ENCODE data around the gene DLX4. TPM values are rescaled to one million over a fixed set of nuclear protein-coding genes. Genes with fewer than 3 reads are reported as not detected.

The DLX4 gene
- total and polyA plus RNA-seq, 2 donors (not counting 3 experiments of a cell fraction or from before 2014, with no cell fraction given): not detected

- DNase-seq (ENCODE audit: low read depth, low spot score): no peak
- Histone ChIP-seq H4K20me1 (replicated peaks; ENCODE audit: control insufficient read depth, extremely low read depth, insufficient read depth, low read length) (no peaks in the 10 kb centered on the region), H2AFZ (ENCODE audit: low read depth, low read length) (no peak overlapping the region), H3K9ac (replicated peaks; ENCODE audit: extremely low read depth, insufficient read depth, low read length) (no peak overlapping the region), H3K4me2 (ENCODE audit: insufficient read depth, low read length) (no peak overlapping the region), H3K9me1 (replicated peaks; ENCODE audit: control insufficient read depth, extremely low read depth, insufficient read depth, low read length) (no peaks in the 10 kb centered on the region), H3K4me1 (ENCODE audit: control insufficient read depth, extremely low read depth, insufficient read depth, low read length) (no peaks in the 10 kb centered on the region), H3K36me3 (ENCODE audit: control insufficient read depth in 2 of 2, extremely low read depth in 1 of 2, insufficient read depth in 2 of 2, low read length in 2 of 2) (no peaks in the 10 kb centered on the region), H3K27ac (ENCODE audit: insufficient read depth, low read depth, low read length) (no peak overlapping the region), H3K79me2 (ENCODE audit: control insufficient read depth, insufficient read depth, low read length) (no peaks in the 10 kb centered on the region), H3K27me3 (ENCODE audit: control insufficient read depth in 2 of 2, insufficient read depth in 2 of 2, low read length in 2 of 2) (peaks cover 11 to 30% of the 10 kb centered on the region in 2 experiments), H3K9me3 (replicated peaks; ENCODE audit: control insufficient read depth, insufficient read depth, low read length) (no peaks in the 10 kb centered on the region), H3K4me3 (replicated peaks in 1 of 3; ENCODE audit: insufficient read depth in 1 of 3, low read depth in 1 of 3, low read length in 3 of 3) (no peak overlapping the region)
- dilution Hi-C loops (cut with MboI; ENCODE audit: extremely low pct_ligation_motif_present, low sequenced_read_pairs) (no loop called here), intact Hi-C loops (cut with micrococcal nuclease) (no loop called here)
- FAIRE-seq: no peak
- TF ChIP-seq FOS (IDR thresholded peaks at IDR 0.05; ENCODE audit: borderline replicate concordance, insufficient read depth, low read length) (no peak), MYC (IDR thresholded peaks at IDR 0.05; ENCODE audit: low read depth, low read length) (no peak), CTCF (IDR thresholded peaks at IDR 0.05; ENCODE audit: extremely low read depth in 1 of 2, insufficient read depth in 1 of 2, low read depth in 1 of 2, low read length in 2 of 2) (no peak)
- ChIA-PET POLR2A (no interaction called here), CTCF (no interaction called here)
- BruUV-seq (replicated peaks): no TSS peak
These were observed 40.3 kb downstream of the DLX4 start for GRCh38 chr17:50009282-50009681.

- TF ChIP-seq EZH2 (IDR thresholded peaks at IDR 0.05; ENCODE audit: borderline replicate concordance, low read depth, low read length, severe bottlenecking) (no peak), POLR2AphosphoS5 (IDR thresholded peaks at IDR 0.05; ENCODE audit: insufficient read depth, low read depth, low read length) (no peak), GATA2 (IDR thresholded peaks at IDR 0.05; ENCODE audit: insufficient read depth, insufficient read length, low read depth, low read length) (no peak), FOS (IDR thresholded peaks at IDR 0.05; ENCODE audit: borderline replicate concordance, insufficient read depth, low read length) (no peak), POLR2A (IDR thresholded peaks at IDR 0.05; ENCODE audit: low read depth, low read length) (no peak), JUN (IDR thresholded peaks at IDR 0.05; ENCODE audit: borderline replicate concordance, insufficient read depth, insufficient read length, low read depth) (no peak), MAX (IDR thresholded peaks at IDR 0.05; ENCODE audit: insufficient read depth, insufficient read length) (no peak), MYC (IDR thresholded peaks at IDR 0.05; ENCODE audit: low read depth, low read length) (no peak), CTCF (IDR thresholded peaks at IDR 0.05; ENCODE audit: extremely low read depth in 1 of 2, insufficient read depth in 1 of 2, low read depth in 1 of 2, low read length in 2 of 2) (no peak)
- intact Hi-C loops (cut with micrococcal nuclease) (no loop called here), dilution Hi-C loops (cut with MboI; ENCODE audit: extremely low pct_ligation_motif_present, low sequenced_read_pairs) (no loop called here)
- ChIA-PET CTCF (no interaction called here), POLR2A (no interaction called here)
- Histone ChIP-seq H3K9me1 (replicated peaks; ENCODE audit: control insufficient read depth, extremely low read depth, insufficient read depth, low read length) (no peaks in the 10 kb centered on the region), H3K4me3 (replicated peaks in 1 of 3; ENCODE audit: insufficient read depth in 1 of 3, low read depth in 1 of 3, low read length in 3 of 3) (no peak overlapping the region), H3K27ac (ENCODE audit: insufficient read depth, low read depth, low read length) (no peak overlapping the region), H3K79me2 (ENCODE audit: control insufficient read depth, insufficient read depth, low read length) (no peaks in the 10 kb centered on the region), H3K27me3 (ENCODE audit: control insufficient read depth in 2 of 2, insufficient read depth in 2 of 2, low read length in 2 of 2) (peaks cover 15 to 29% of the 10 kb centered on the region in 2 experiments), H2AFZ (ENCODE audit: low read depth, low read length) (no peak overlapping the region), H3K4me2 (ENCODE audit: insufficient read depth, low read length) (no peak overlapping the region), H3K36me3 (ENCODE audit: control insufficient read depth in 2 of 2, extremely low read depth in 1 of 2, insufficient read depth in 2 of 2, low read length in 2 of 2) (no peaks in the 10 kb centered on the region), H3K4me1 (ENCODE audit: control insufficient read depth, extremely low read depth, insufficient read depth, low read length) (no peaks in the 10 kb centered on the region), H3K9ac (replicated peaks; ENCODE audit: extremely low read depth, insufficient read depth, low read length) (no peak overlapping the region), H4K20me1 (replicated peaks; ENCODE audit: control insufficient read depth, extremely low read depth, insufficient read depth, low read length) (no peaks in the 10 kb centered on the region), H3K9me3 (replicated peaks; ENCODE audit: control insufficient read depth, insufficient read depth, low read length) (no peaks in the 10 kb centered on the region)
- DNase-seq (ENCODE audit: low read depth, low spot score): no peak
- no peak for FAIRE-seq
- BruUV-seq (replicated peaks): no TSS peak
These were observed 44.1 kb downstream of the DLX4 start for GRCh38 chr17:50013079-50013478.

All from endothelial cell of umbilical vein (primary cell).